GM10266 (cell line): ENCODE measurements around the gene SGIP1.

Source experiments
- DNase-seq: peaks from one replicate; pipeline ENCODE4 v3.0.0; 2012; ENCODE audit errors: extremely low spot score
- CTCF ChIP-seq: IDR thresholded peaks from 2 replicates; pipeline ENCODE4 v1.5.1; 2012; ENCODE audit warnings: mild to moderate bottlenecking, low read depth; ENCODE audit not compliant: control insufficient read depth, insufficient read depth; ENCODE audit errors: missing control alignments

The SGIP1 gene

GRCh38 chr1:66563094-66563800, 29.3 kb downstream of the SGIP1 start:
- no peak for TF ChIP-seq CTCF
- no peak for DNase-seq

- no peak for TF ChIP-seq CTCF
- DNase-seq = no peak
These were observed 30.1 kb downstream of the SGIP1 start for GRCh38 chr1:66563941-66564630.

- DNase-seq = no peak
These were observed 36.2 kb downstream of the SGIP1 start for GRCh38 chr1:66570196-66570595.

GRCh38 chr1:66571789-66572188, 37.8 kb downstream of the SGIP1 start:
- no peak for DNase-seq
- no peak for TF ChIP-seq CTCF

More at GRCh38 chr1:66570196-66570595, 36.2 kb downstream of the SGIP1 start:
- TF ChIP-seq CTCF = no peak

GRCh38 chr1:66575739-66576138, 41.8 kb downstream of the SGIP1 start:
- DNase-seq = no peak
- TF ChIP-seq CTCF = no peak

- DNase-seq = no peak
- no peak for TF ChIP-seq CTCF
These were observed 42.7 kb downstream of the SGIP1 start for GRCh38 chr1:66576645-66577044.

- TF ChIP-seq CTCF = no peak
- DNase-seq = no peak
These were observed 44.9 kb downstream of the SGIP1 start for GRCh38 chr1:66578841-66579240.
